Activated CD4-positive, CD25-positive, alpha-beta regulatory T cell treated with anti-CD3 and anti-CD28 coated beads, Interleukin-2, amount 50 U/mL, for 72 hours (primary cell): ENCODE measurements around the gene PCDH9.

Experiments
- DNase-seq: peaks from one replicate; pipeline ENCODE4 v3.0.0; 2021

Gene PCDH9

DNA sequence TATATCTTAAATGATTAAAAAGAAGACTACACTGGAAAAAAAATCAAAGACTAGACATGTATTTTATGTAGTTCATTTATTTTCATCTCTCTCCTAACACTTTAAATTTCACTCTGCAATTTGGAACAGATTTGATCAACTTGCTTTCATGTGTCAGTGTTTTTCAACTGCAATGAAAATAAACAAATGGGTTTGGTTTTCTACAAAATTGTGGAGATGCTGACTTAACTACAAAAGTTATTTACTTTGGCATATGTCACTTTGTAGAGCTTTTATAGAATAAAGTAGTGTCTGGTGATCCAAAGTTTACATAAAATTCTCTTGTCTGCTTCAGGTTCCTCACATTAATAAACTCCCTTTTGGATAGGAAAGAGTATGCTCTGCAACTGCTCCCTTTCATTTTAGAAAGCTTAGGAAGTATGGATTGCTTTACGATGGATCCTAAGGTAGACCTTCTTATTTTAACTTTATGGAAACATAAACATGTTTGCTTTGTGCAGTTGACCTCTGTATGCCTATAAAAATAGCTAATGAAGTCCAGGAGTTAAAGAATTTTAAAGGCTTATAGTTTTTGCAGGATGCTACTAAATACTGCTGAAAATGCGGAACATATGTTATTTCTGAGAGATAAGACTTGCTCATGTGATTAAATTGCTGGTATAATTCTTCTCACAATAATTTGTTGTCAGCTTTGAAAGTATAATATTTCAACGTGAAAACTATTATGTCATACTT, 815.9 kb downstream of the PCDH9 start:
- DNase-seq, result no peak

DNA sequence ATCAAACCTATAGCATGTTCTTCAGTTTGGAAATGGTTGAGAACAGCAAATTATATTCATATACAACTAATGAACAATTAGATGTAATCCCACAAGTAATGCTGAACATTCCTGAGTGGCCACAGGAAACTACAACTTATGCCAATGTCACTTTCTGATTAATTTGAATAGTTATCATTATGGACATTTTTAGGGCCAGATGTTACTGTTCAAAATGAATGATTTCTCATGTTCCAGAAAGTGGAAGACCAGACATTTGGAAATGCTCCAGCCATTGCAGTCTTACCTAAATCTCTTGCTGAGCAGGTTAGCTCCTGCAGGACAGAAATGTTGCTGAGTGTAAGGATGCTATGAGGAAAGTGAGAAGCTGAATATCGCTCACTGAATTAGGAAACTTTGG, 819.8 kb downstream of the PCDH9 start:
- no peak for DNase-seq

DNA sequence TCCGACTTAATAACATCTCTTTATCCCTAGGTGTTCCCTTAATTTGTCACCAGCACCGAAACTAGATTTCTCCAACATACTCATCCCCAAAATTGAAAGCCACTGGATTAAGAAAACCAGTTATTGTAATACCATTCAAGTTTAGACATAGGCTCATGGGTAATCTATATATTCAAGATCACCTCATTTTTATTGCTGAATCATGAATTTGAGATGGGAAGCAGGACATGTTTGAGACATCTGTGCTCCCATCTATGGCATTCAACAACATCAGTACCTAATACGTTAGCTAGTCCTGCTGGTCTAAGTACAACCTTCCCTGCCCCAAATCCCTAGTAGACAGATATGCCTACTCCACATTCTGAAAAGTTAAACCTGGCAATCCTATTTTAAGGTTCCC, 820.6 kb downstream of the PCDH9 start:
- DNase-seq, result no peak

DNA sequence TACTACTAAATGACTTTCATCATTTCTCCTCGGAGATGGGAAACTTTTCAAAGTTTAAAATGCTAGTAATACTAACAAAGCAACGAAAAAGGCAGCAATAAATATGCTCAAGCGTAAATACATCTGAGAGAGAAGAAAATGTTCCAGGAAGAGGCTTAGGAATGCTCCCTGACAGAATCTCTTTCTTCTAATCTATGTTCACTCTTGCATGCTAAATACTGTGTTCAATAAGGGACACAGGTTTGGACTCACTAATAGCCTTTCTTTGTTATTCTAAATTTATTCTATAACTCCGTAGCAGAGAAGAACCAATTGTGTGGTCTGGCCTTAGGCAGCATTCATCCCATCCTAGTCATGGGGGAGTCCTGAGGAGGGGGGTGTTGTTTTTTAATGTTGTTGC, 823.0 kb downstream of the PCDH9 start:
- DNase-seq, result no peak

DNA sequence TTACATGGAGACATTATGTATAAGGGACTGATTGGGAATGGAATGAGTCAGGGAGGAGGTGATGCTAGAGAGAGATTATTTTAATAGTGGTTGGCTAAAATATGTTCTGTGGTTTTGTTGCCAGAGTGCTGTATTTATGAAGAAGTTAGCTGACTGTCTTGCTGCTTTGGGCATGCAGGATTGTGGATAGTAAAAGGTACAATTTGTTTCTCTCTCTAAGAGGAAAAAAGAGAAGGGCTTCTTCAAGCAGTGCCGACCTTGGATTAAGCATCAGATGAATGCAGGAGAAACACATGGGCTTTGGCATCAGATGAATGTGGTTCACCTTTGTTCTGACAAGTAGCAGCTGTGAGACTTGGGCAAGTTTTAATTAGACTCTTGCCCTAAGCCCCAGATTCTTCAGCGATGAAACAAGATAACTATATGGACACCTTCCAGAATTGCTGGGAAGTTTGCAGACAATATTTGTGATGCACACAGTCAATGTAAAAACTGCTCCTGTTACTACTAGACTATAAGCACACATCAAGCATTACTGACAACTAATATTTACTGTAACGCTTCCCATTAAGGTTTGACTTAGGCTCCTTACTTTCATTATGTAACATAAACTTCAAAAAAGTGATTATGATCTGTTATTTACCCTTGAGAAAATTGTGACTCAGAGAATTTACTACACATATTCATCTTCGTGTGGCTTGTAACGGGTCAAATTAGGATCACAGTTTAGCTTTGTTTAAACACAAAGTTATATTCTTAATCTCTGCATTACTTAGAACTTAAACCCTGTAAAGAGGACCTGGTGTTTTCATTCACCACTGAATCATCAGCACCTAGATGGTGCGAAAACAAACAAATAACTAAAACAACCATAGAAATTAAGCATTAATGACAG, 824.0 kb downstream of the PCDH9 start:
- no peak for DNase-seq

DNA sequence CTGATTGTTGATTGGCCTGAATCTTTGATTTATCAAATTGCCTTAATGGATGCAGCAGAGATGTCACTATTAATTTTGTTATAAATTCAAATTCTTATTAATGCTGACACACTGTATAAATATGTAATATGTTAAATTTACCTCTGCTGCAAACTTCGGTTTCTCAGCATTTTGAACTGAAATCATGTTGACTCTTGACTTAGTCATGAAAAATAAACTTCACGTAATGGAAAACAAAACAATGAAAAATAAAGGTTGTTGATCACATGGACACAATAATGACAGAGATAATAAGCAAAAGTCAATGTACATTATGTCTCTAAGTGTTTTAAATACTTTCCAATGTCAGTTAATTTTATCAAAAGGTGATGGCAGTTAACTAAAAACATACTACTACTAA, 827.6 kb downstream of the PCDH9 start:
- no peak for DNase-seq

DNA sequence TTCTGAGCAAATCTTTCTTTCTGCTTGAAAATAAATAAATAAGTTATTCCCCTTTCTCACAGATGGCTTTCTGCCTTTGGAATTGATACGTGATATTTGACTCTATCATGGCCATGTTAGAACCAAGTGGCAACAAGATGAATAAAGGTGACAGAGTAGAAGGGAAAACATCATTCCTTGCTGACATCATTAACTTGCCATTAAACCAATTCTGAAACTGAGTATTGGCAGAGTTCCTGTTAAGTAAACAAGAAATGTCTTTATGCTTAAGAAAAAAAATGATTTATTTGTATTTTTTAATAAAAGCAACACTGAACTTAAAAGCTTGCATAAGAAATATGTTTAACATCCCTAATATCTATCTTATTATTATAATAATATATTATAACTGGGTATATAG, 828.1 kb downstream of the PCDH9 start:
- no peak for DNase-seq

DNA sequence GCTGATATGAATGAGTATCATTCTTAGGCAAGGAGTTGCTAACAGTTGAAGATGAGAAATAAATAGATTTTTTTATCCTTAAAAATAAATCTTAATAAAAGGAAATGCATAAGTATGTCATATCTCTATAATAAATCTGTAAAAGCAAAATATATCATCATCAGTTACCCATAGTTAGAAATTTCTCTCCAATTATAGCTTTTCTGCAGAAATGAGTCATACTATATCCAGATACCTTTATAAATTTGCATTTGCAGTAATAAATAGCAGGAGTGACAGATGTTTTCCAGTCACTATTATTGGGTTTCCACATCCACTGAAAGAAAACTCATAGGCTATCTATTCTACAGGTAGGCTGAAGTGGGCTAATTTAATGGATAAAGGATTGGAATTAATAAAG, 829.8 kb downstream of the PCDH9 start:
- DNase-seq, result no peak

DNA sequence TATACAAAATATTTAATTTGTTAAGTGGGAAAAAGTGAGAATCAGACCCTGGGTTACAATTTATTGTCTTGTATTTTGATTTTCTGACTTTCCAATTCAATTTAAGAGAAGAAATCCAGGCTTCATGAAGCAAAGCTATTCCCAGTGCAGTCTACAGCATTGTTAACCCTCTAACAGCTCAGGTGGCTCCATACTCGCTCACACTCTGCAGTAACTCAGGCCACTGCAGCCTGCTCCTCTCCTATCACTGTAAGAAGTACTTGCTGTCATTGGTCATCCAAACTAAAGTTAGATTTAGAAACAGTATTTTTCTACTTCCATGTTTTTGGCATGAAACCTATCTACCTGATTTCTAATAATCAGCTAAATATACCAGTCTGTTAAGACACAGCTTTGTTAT, 830.3 kb downstream of the PCDH9 start:
- DNase-seq, result no peak

DNA sequence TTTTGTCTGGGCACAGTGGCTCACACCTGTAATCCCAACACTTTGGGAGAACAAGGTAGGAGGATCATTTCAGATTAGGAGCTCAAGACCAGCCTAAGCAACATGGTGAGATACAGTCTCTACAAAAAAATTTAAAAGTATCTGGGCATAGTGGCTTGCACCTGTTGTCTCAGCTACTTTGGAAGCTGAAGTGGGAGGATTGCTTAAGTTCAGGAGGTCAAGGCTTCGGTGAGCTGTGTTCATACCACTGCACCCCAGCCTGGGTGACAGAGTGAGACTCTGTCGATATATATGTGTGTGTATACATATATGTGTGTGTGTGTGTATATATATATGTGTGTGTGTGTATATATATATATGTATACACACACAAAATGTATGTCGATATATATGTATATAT, 833.0 kb downstream of the PCDH9 start:
- no peak for DNase-seq

DNA sequence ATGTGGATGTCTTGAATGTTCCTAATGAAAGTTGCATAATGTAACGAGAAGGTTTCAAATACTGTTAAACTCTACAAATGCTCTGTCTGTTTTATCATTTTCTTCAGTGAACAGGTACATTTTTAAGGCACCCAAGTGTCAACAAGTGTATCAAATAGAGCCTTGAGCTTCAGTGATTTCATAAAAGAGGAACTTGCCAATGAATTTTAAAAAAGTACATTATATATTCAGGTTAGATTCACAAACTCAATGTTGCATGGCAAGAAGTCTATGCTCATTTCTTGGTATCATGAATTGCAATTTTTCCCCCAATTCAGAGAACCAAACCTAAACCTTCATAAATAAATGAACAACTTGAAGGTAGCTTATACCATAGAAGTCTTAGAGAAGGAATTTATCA, 838.8 kb downstream of the PCDH9 start:
- no peak for DNase-seq

DNA sequence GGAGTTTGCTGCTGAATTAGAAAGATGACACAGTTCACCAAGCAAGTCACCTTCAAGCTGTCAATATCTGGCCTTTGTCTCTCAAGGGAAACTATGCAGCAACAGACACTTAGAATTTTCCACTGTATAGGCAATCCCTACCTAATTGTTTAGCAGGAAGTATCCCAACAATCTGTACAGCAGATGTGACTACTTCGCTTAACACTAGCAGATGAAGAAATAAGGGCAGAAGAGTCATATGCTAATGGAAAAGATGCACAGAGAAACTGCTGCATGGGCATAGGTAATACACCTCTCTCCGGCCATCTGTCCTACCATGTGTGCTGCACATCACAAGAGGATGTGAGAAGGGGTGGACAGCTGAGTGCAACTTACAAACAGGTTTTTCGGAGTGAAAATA, 851.2 kb downstream of the PCDH9 start:
- DNase-seq, result no peak

DNA sequence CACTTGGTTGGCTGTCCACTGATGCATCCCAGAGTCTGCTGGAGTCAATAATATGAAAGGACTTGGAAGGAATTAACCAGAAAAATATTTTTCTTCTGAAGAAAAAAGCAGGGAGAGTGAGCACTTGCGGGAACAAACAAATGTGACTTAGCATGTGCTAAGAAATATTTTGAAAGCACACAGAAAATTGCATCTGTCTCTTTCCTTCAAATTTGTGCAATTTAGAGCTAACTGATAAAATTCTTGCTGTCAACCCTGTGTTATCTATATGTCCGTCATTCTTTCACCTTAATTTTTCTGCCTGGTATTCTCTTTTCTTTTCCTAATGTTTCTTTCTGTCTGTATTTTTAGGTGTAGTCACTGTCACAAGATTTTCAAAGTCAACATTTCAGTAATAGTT, 852.6 kb downstream of the PCDH9 start:
- DNase-seq, result no peak

DNA sequence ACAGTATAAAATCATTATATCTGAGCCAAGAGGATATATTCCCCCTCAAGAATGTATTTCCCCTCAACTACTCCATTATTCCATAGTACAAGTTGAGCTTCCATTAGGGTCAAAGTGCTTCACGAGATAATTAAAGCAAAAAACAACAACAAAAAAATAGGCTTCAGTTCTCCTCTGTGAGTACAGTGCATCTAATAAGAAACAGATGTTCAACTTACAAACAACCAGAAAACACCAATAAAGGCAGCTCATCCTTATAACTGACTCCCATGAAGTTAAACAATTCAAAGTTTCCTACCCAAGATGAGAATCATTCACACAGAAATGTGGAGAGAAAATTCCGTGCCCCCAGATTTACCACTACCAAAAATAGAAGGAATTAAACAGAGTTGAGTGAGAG, 854.4 kb downstream of the PCDH9 start:
- no peak for DNase-seq

DNA sequence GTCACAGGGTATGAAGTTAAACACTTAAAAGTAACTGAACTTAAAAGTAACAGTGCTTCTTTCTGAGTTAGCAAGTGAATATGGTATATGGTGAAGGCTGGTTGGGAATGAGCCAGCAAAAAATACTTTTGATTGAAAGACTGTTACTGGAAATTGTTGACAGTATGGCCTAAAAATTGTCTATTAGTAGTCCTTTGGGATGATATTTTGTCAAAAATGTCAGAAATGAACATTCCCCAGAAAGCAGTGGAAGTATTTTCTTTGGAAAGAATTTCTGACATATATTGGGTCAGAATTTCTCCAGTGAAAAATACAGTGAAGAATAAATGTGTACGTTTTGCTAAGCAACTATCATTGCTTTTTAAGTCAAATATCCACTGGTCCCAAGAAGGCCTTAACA, 860.5 kb downstream of the PCDH9 start:
- DNase-seq, result no peak

DNA sequence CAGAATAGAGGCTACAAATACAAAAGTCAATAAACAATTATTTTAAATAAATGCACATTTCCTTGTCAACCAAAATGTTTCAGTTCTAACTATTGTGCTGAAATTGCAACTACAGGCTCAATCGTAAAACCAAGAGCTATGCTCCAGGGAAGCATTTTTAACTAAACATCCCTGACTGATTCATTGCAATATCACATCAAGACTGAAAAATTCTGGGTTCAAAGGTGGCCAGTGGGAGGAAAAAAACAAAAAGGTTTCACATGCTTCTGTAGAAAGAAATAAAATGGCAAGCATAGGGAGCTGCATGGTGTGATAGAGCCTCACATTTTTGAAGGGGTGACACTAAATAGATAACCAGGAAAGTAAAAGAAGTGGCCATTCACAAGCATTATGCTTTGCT, 862.8 kb downstream of the PCDH9 start:
- DNase-seq, result no peak

DNA sequence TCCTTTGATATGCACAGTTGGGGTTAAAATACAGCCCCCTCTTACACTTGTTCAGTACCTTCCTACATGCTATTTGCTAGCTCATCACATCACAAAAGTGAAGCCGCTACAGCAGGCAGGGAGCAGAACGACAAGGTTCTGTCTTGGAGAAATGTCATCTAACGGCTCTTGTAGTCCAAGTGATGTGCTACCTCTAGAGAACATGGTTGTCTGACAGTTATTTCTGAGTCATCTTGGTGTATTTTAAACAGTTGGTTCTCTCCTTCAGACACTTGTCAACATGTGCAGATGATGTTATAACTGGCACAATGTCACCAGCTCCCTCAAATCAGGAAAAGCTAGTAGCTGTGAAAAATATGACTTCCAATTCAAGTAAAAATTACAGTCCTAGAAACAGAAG, 865.0 kb downstream of the PCDH9 start:
- DNase-seq, result no peak

DNA sequence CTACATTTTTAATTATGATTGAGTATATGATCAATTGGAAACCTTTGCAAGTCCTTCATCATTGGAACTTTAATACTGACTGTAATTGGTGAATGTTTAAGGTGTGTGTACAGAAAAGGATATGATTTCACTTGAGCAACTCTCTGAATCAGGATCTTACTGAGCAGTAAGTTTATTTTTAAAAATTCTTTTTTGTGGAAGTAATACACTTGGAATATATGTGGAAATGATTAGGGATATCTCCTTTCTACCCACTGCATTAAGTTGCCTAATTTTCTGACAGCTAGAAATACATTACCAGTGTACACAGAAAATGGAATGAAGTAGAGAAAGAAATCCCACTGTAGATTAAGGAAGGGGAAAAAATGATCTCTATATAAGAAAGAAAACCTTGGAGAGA, 865.8 kb downstream of the PCDH9 start:
- no peak for DNase-seq

DNA sequence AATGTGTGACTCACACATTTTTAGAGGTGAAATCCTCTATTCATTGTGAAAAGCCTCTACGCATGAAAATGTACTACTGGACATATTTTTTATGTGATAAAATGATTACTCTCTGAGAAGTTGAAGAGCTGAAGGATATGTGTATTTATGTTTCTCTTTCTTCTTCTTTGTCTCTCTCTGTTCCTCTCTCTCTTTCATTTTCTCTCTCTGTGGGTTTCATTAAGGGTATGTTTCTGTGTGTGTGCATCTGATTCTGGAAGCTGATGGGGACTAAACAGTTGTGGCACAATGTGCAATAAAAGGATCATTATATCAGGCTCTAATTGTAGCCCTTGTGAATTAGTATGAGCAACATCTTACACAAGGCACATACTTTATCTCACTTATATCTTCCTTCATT, 867.7 kb downstream of the PCDH9 start:
- no peak for DNase-seq

DNA sequence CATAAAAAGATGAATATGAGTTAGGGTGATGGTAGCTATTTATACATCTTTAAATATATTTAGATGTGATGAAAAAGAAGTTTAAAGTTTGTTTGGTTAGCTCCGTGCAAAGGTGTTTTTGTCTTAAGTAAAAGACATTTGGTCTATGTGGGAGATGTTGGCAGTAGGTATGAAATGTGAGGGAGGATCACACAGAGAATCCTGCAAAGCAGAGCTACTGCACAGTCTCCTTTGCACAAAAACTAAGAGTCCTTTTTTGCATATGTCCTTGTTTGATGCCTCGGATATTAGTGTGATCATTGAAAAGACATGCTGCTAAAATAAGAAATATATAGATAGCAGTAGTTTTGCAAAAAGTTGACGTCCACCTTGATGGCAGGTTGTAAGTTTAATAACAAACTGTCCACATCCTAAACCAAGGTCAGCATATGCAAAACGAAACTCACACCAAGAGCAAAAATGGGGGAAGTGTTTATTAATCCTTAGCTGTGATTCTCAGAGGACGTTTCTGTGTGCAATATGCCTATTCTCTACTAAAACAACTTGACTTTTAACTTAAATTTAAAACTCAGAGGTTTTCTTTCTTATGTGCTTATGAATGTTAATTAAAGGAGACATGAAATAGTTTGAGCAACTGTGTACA, 870.1 kb downstream of the PCDH9 start:
- no peak for DNase-seq

DNA sequence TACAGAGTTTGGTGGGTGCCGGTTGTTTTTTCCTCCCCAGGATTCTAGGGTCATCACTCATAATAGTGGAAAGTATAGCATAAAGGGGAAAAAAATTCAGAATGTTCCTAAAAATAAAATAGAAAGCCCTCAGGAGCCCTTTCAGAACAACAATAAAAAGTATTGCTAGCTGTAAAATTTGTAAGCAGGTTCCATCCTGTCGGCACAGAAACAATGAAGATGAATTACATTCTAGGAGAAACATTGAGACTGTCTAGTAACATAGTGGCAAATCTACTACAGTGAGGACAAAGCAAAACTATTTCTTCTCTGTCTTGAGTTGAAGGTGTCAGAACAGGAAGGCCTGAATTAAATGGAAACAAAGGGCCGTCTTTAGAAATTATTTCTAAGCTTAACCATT, 870.7 kb downstream of the PCDH9 start:
- no peak for DNase-seq

DNA sequence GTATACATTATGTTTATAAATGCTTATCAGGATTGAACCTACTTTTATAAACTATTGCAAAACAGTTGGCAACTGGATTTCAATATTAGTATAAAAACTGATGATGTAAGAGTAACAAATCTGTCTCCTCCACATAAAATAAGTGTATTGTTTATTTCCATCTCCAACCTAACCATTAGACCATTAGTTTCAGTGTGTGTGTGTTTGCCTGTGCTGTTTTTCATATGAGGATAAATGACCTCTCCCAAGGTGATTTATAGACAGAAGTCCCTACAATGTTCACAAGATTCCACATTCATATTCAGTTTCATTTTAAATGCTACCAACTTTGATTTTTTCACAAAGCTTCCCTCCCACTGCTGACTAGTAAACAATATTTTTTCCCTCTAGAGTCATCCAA, 871.6 kb downstream of the PCDH9 start:
- DNase-seq, result no peak

DNA sequence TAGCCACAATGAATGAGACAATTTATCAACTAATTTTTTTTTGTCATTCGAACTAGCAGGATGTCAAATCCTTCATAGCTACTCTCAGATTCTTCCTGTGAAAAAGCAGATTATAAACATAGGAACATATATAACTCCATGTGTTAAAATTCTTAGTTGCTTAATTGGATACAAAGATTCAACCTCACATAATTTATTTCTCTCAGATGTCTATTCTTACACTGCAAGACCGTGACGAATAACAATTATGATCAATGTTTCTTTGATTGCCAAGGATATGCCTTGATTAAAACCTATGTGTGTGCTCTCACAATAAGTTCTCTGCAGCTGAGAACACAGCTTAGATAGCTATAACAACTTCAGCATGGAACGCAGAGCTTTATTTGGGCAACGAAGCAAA, 872.7 kb downstream of the PCDH9 start:
- DNase-seq, result no peak
